BLaER1 treated with 17β-estradiol and CSF1 and Interleukin-3, amounts not matched to agents 10 nM and 100 nM (cell line): ENCODE data around the gene GPLD1.

Experiments used
- H3K27ac ChIP-seq, 11 experiments: shearing (Covaris generic); formaldehyde crosslinking; 2 replicates each; pipeline ENCODE4 v1.8.1; 2022
- H3K27me3 ChIP-seq, 11 experiments: shearing (Covaris generic); formaldehyde crosslinking; 2 replicates each; pipeline ENCODE4 v1.8.1; 2022
- H3K36me3 ChIP-seq, 11 experiments: shearing (Covaris generic); formaldehyde crosslinking; 2 replicates each; pipeline ENCODE4 v1.8.1; 2022
- H3K4me1 ChIP-seq, 10 experiments: shearing (Covaris generic); formaldehyde crosslinking; 2 replicates each; pipeline ENCODE4 v1.8.1; 2022
- H3K4me2 ChIP-seq, 11 experiments: shearing (Covaris generic); formaldehyde crosslinking; 2 replicates each; pipeline ENCODE4 v1.8.1; 2022
- H3K4me3 ChIP-seq, 10 experiments: shearing (Covaris generic); formaldehyde crosslinking; 2 replicates each; pipeline ENCODE4 v1.8.1; 2022
- H3K9ac ChIP-seq, 11 experiments: shearing (Covaris generic); formaldehyde crosslinking; 2 replicates each; pipeline ENCODE4 v1.8.1; 2022
- H3K9me3 ChIP-seq, 11 experiments: shearing (Covaris generic); formaldehyde crosslinking; replicated peaks in 1 of 11; 2 replicates each; pipeline ENCODE4 v1.8.1; 2022
- H4K20me1 ChIP-seq, 11 experiments: shearing (Covaris generic); formaldehyde crosslinking; 2 replicates each; pipeline ENCODE4 v1.8.1; 2022
- Cebpa-rat ChIP-seq, 11 experiments: shearing (Covaris generic); IDR thresholded peaks; 2 replicates each; pipeline ENCODE4 v1.8.1; 2022

Gene GPLD1

GRCh38 chr6:24439858-24440539 is 49.4 kb downstream of the GPLD1 start:
- H3K4me2 ChIP-seq = peak overlapping the region in 3 of 11 experiments; percentile 15 to 31 (median 22); a peak in 4 of 22 replicates
- no peak overlapping the region for H3K9ac ChIP-seq
- no peaks in the 10 kb centered on the region for H3K27me3 ChIP-seq
- H3K36me3 ChIP-seq = no peaks in the 10 kb centered on the region; a peak in 1 of 22 replicates
- no peak overlapping the region for H3K27ac ChIP-seq
- H4K20me1 ChIP-seq = no peaks in the 10 kb centered on the region
- TF ChIP-seq Cebpa-rat (IDR thresholded peaks at IDR 0.05) = no peak
- no peak overlapping the region for H3K4me3 ChIP-seq
- H3K9me3 ChIP-seq = no peaks in the 10 kb centered on the region
- H3K4me1 ChIP-seq = peaks cover 0 to 6% (median 0%) of the 10 kb centered on the region in 10 experiments; a peak in 4 of 20 replicates

DNA sequence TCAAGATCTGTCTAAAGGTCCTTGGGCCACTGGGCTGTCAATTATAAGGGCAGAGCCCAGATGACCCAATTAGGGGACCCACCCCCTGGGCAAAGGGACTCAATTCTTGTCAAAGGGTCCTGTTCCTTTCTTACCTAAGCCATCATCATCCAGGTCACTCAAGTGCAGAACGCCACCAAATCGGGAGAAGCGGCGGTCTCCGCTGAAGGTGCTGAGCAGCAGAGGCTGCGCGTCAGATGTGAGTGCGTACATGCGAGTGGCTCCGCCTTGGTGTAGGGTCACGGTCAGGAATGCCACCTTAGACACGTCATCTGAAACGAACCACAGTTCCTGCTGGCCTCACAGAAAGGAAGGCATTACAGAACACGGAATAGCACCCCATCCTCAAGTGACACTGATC is 52.4 kb downstream of the GPLD1 start:
- no peak overlapping the region for H3K27ac ChIP-seq
- H3K4me3 ChIP-seq = no peak overlapping the region
- H3K9ac ChIP-seq = no peak overlapping the region
- no peaks in the 10 kb centered on the region for H3K9me3 ChIP-seq
- no peak overlapping the region for H3K4me2 ChIP-seq
- H3K36me3 ChIP-seq = no peaks in the 10 kb centered on the region; a peak in 1 of 22 replicates
- no peaks in the 10 kb centered on the region for H4K20me1 ChIP-seq
- peaks cover 0 to 6% (median 0%) of the 10 kb centered on the region in 10 experiments; a peak in 4 of 20 replicates for H3K4me1 ChIP-seq
- no peak for TF ChIP-seq Cebpa-rat (IDR thresholded peaks at IDR 0.05)
- no peaks in the 10 kb centered on the region for H3K27me3 ChIP-seq

DNA sequence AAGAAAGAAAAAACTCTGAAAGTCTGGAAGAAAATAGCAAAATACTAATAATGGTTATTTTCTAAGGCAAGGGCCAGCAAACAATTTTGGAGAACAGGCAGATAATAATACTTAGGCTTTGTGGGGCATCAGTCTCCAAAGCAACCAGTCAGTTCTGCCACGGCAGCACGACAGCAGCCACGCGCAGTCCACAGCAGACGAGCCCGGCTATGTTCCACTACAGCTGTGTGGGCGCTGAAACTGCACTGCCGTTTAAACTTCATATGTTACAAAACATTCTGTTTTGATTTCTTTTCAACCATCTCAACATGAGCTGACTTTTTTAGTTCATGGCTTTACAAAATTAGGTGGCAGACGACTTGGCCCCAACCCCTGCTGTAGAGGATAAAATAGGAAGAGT is 56.8 kb downstream of the GPLD1 start:
- Histone ChIP-seq H3K9me3 (no peaks in the 10 kb centered on the region), H3K27me3 (no peaks in the 10 kb centered on the region), H3K9ac (no peak overlapping the region), H3K36me3 (peaks cover 0 to 2% (median 0%) of the 10 kb centered on the region in 11 experiments; a peak in 1 of 22 replicates), H3K27ac (no peak overlapping the region), H3K4me2 (no peak overlapping the region), H3K4me3 (no peak overlapping the region), H4K20me1 (no peaks in the 10 kb centered on the region), H3K4me1 (peaks cover 0 to 12% (median 0%) of the 10 kb centered on the region in 10 experiments; a peak in 4 of 20 replicates)
- no peak for TF ChIP-seq Cebpa-rat (IDR thresholded peaks at IDR 0.05)

GRCh38 chr6:24431045-24431451 is 58.3 kb downstream of the GPLD1 start:
- no peak overlapping the region for H3K27ac ChIP-seq
- H3K27me3 ChIP-seq = no peaks in the 10 kb centered on the region
- H4K20me1 ChIP-seq = no peaks in the 10 kb centered on the region
- no peak overlapping the region for H3K9ac ChIP-seq
- H3K4me3 ChIP-seq = no peak overlapping the region
- TF ChIP-seq Cebpa-rat (IDR thresholded peaks at IDR 0.05) = no peak
- H3K36me3 ChIP-seq = peaks cover 0 to 10% (median 0%) of the 10 kb centered on the region in 11 experiments; a peak in 2 of 22 replicates
- peaks cover 0 to 12% (median 0%) of the 10 kb centered on the region in 10 experiments; a peak in 4 of 20 replicates for H3K4me1 ChIP-seq
- H3K9me3 ChIP-seq = no peaks in the 10 kb centered on the region
- no peak overlapping the region for H3K4me2 ChIP-seq

GRCh38 chr6:24430086-24430485 is 59.3 kb downstream of the GPLD1 start:
- H3K4me3 ChIP-seq = no peak overlapping the region
- no peak overlapping the region for H3K27ac ChIP-seq
- H3K27me3 ChIP-seq = no peaks in the 10 kb centered on the region
- peaks cover 0 to 18% (median 6%) of the 10 kb centered on the region in 11 experiments; a peak in 10 of 22 replicates for H3K36me3 ChIP-seq
- H4K20me1 ChIP-seq = no peaks in the 10 kb centered on the region
- H3K4me1 ChIP-seq = peaks cover 0 to 12% (median 0%) of the 10 kb centered on the region in 10 experiments; a peak in 4 of 20 replicates
- H3K4me2 ChIP-seq = no peak overlapping the region
- no peak overlapping the region for H3K9ac ChIP-seq
- TF ChIP-seq Cebpa-rat (IDR thresholded peaks at IDR 0.05) = no peak
- H3K9me3 ChIP-seq = no peaks in the 10 kb centered on the region

DNA sequence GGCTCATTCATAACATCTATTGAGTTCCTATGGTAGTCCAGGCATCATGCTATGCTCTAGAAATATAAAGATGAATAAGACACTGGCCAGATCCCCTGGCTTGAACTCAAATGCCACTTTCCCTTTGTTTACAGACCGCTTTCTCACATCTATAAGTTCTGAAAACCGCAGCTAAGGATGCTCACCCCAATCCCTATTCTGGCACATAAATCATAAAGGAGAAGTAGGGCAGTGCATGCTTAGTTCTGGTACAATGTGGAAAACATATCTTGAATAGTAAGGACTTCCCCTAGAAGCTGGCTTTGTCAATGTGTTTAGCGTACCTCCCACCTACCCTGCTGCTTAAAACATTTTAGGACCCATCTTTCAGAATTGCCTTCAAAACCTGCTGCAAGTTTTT is 60.2 kb downstream of the GPLD1 start:
- Histone ChIP-seq H3K27ac (no peak overlapping the region), H3K4me3 (no peak overlapping the region), H3K27me3 (no peaks in the 10 kb centered on the region), H3K9ac (no peak overlapping the region), H3K36me3 (peaks cover 5 to 27% (median 14%) of the 10 kb centered on the region in 11 experiments; a peak in 18 of 22 replicates), H3K4me1 (peaks cover 0 to 12% (median 0%) of the 10 kb centered on the region in 10 experiments; a peak in 4 of 20 replicates), H3K4me2 (no peak overlapping the region), H3K9me3 (no peaks in the 10 kb centered on the region), H4K20me1 (no peaks in the 10 kb centered on the region)
- TF ChIP-seq Cebpa-rat (IDR thresholded peaks at IDR 0.05) = no peak

GRCh38 chr6:24428615-24429014 is 60.8 kb downstream of the GPLD1 start:
- no peak for TF ChIP-seq Cebpa-rat (IDR thresholded peaks at IDR 0.05)
- Histone ChIP-seq H3K9ac (no peak overlapping the region), H3K27ac (no peak overlapping the region), H3K4me3 (no peak overlapping the region), H4K20me1 (no peaks in the 10 kb centered on the region), H3K27me3 (no peaks in the 10 kb centered on the region), H3K4me1 (peaks cover 0 to 12% (median 0%) of the 10 kb centered on the region in 10 experiments; a peak in 4 of 20 replicates), H3K4me2 (0 out of 22 replicates have a peak overlapping the region, but pooled peaks of 1 of the 11 experiments have one; percentile 7), H3K36me3 (peaks cover 5 to 32% (median 19%) of the 10 kb centered on the region in 11 experiments; a peak in 18 of 22 replicates), H3K9me3 (no peaks in the 10 kb centered on the region)

- peaks cover 0 to 12% (median 0%) of the 10 kb centered on the region in 10 experiments; a peak in 4 of 20 replicates for H3K4me1 ChIP-seq
- no peaks in the 10 kb centered on the region for H4K20me1 ChIP-seq
- no peak overlapping the region for H3K9ac ChIP-seq
- no peaks in the 10 kb centered on the region for H3K27me3 ChIP-seq
- no peak overlapping the region for H3K4me2 ChIP-seq
- H3K9me3 ChIP-seq = no peaks in the 10 kb centered on the region
- H3K4me3 ChIP-seq = no peak overlapping the region
- no peak for TF ChIP-seq Cebpa-rat (IDR thresholded peaks at IDR 0.05)
- H3K27ac ChIP-seq = no peak overlapping the region
- peaks cover 13 to 50% (median 33%) of the 10 kb centered on the region in 11 experiments; a peak in 20 of 22 replicates for H3K36me3 ChIP-seq
Measured at GRCh38 chr6:24426729-24427446, 62.5 kb downstream of the GPLD1 start.

GRCh38 chr6:24425091-24425490 is 64.3 kb downstream of the GPLD1 start:
- TF ChIP-seq Cebpa-rat (IDR thresholded peaks at IDR 0.05) = no peak
- Histone ChIP-seq H3K9ac (no peak overlapping the region), H3K36me3 (peaks cover 13 to 68% (median 44%) of the 10 kb centered on the region in 11 experiments; a peak in 21 of 22 replicates)

More at GRCh38 chr6:24425091-24425490, 64.3 kb downstream of the GPLD1 start:
- no peak overlapping the region for H3K27ac ChIP-seq
- no peaks in the 10 kb centered on the region for H3K9me3 ChIP-seq
- H3K4me1 ChIP-seq = peaks cover 0 to 12% (median 0%) of the 10 kb centered on the region in 10 experiments; a peak in 4 of 20 replicates
- no peaks in the 10 kb centered on the region for H3K27me3 ChIP-seq
- no peak overlapping the region for H3K4me2 ChIP-seq
- no peaks in the 10 kb centered on the region for H4K20me1 ChIP-seq
- H3K4me3 ChIP-seq = no peak overlapping the region
